Neural progenitor cell (in vitro differentiated cells): ENCODE results near the gene RGS9. TPM values are rescaled to one million over a fixed set of nuclear protein-coding genes. Genes with fewer than 3 reads are reported as not detected.

ENCODE experiments used
- DNase-seq: peaks from one replicate; pipeline ENCODE4 v3.0.0-alpha.2; 2016; ENCODE audit warnings: low spot score
- H2AFZ ChIP-seq: fragments of 200-600 bp; sonication (generic); replicated peaks from 2 replicates; pipeline ENCODE4 v1.6.1; 2016; ENCODE audit warnings: antibody characterized with exemption
- H3F3A ChIP-seq: fragments of 200-600 bp; sonication (generic); 2 replicates; pipeline ENCODE4 v1.6.1; 2016; ENCODE audit warnings: antibody characterized with exemption, low read depth
- H3K27ac ChIP-seq: fragments of 200-600 bp; sonication (generic); 2 replicates; pipeline ENCODE4 v1.5.1; 2016; ENCODE audit warnings: mild to moderate bottlenecking
- H3K27me3 ChIP-seq: fragments of 200-600 bp; sonication (generic); 2 replicates; pipeline ENCODE4 v1.6.1; 2016; ENCODE audit warnings: mild to moderate bottlenecking, moderate library complexity
- H3K36me3 ChIP-seq: fragments of 200-600 bp; sonication (generic); 2 replicates; pipeline ENCODE4 v1.5.1; 2016
- H3K4me1 ChIP-seq: fragments of 200-600 bp; sonication (generic); 2 replicates; pipeline ENCODE4 v1.6.1; 2016; ENCODE audit warnings: mixed run types
- H3K4me2 ChIP-seq: fragments of 200-600 bp; sonication (generic); 2 replicates; pipeline ENCODE4 v1.6.1; 2016
- H3K4me3 ChIP-seq: fragments of 200-600 bp; sonication (generic); 2 replicates; pipeline ENCODE4 v1.5.1; 2016
- H3K79me2 ChIP-seq: fragments of 200-600 bp; sonication (generic); 2 replicates; pipeline ENCODE4 v1.6.1; 2016; ENCODE audit warnings: low read depth
- H3K9ac ChIP-seq: fragments of 200-600 bp; sonication (generic); 2 replicates; pipeline ENCODE4 v1.6.1; 2016
- H3K9me3 ChIP-seq: fragments of 200-600 bp; sonication (generic); 2 replicates; pipeline ENCODE4 v1.5.1; 2016; ENCODE audit warnings: low read depth
- H4K20me1 ChIP-seq: fragments of 200-600 bp; sonication (generic); 2 replicates; pipeline ENCODE4 v1.6.1; 2016; ENCODE audit warnings: low read depth
- H3K27ac Mint-ChIP-seq: 3 replicates; pipeline ENCODE4 v1.8.0; 2021; ENCODE audit warnings: mixed read lengths
- H3K27me3 Mint-ChIP-seq: 2 replicates; pipeline ENCODE4 v1.8.0; 2022; ENCODE audit warnings: low read depth, mild to moderate bottlenecking, inconsistent platforms, moderate library complexity, mixed read lengths; ENCODE audit not compliant: insufficient read depth
- H3K36me3 Mint-ChIP-seq: 3 replicates; pipeline ENCODE4 v1.8.0; 2021; ENCODE audit warnings: mixed read lengths
- H3K4me1 Mint-ChIP-seq: 3 replicates; pipeline ENCODE4 v1.8.0; 2021; ENCODE audit warnings: mixed read lengths
- H3K4me3 Mint-ChIP-seq: 3 replicates; pipeline ENCODE4 v1.8.0; 2021; ENCODE audit warnings: mild to moderate bottlenecking, moderate library complexity, mixed read lengths
- H3K9me3 Mint-ChIP-seq: 3 replicates; pipeline ENCODE4 v1.8.0; 2020; ENCODE audit warnings: mixed read lengths
- CTCF ChIP-seq: fragments of 200-600 bp; sonication (generic); IDR thresholded peaks from 2 replicates; pipeline ENCODE4 v1.5.1; 2017; ENCODE audit warnings: antibody characterized with exemption, mild to moderate bottlenecking
- EZH2 ChIP-seq: fragments of 200-600 bp; sonication (generic); IDR thresholded peaks from 2 replicates; pipeline ENCODE4 v1.6.1; 2017; ENCODE audit warnings: antibody characterized with exemption, mild to moderate bottlenecking, moderate library complexity
- EZH2phosphoT487 ChIP-seq: fragments of 200-600 bp; sonication (generic); IDR thresholded peaks from 2 replicates; pipeline ENCODE4 v1.6.1; 2017; ENCODE audit warnings: antibody characterized with exemption
- total RNA-seq: library from RNA; depleted of rRNA; stranded (reverse); fragments of >200 nt; gene quantifications from 2 replicates; pipeline ENCODE4 v1.2.3, GENCODE V29; 2015; ENCODE audit warnings: low replicate concordance

The RGS9 gene
- total RNA-seq, 1 donor from 2014 or later = 7.9 TPM

GRCh38 chr17:65229621-65229995, 92.4 kb downstream of the RGS9 start:
- H3K36me3 ChIP-seq = no peaks in the 10 kb centered on the region
- peaks cover 57% of the 10 kb centered on the region for H3K4me1 Mint-ChIP-seq
- no peak overlapping the region for H3K27ac ChIP-seq
- H3F3A ChIP-seq = no peaks in the 10 kb centered on the region
- H3K4me1 ChIP-seq = no peaks in the 10 kb centered on the region
- H2AFZ ChIP-seq = no peak overlapping the region
- no peaks in the 10 kb centered on the region for H3K79me2 ChIP-seq
- no peaks in the 10 kb centered on the region for H3K27me3 ChIP-seq
- no peak for TF ChIP-seq EZH2
- no peak for TF ChIP-seq EZH2phosphoT487
- no peak for TF ChIP-seq CTCF
- H4K20me1 ChIP-seq = no peaks in the 10 kb centered on the region
- H3K9me3 ChIP-seq = no peaks in the 10 kb centered on the region
- no peak overlapping the region for H3K4me3 Mint-ChIP-seq
- no peaks in the 10 kb centered on the region for H3K9me3 Mint-ChIP-seq
- H3K4me2 ChIP-seq = no peak overlapping the region
- H3K27me3 Mint-ChIP-seq = peaks cover 16% of the 10 kb centered on the region
- no peak for DNase-seq
- no peak overlapping the region for H3K9ac ChIP-seq
- no peak overlapping the region for H3K27ac Mint-ChIP-seq
- H3K36me3 Mint-ChIP-seq = no peaks in the 10 kb centered on the region
- no peak overlapping the region for H3K4me3 ChIP-seq

- H3K9ac ChIP-seq = no peak overlapping the region
- Mint-ChIP-seq H3K27ac (no peak overlapping the region), H3K36me3 (no peaks in the 10 kb centered on the region), H3K27me3 (peaks cover 16% of the 10 kb centered on the region), H3K4me3 (peak overlapping the region; percentile 10), H3K4me1 (peaks cover 57% of the 10 kb centered on the region), H3K9me3 (peaks cover 4% of the 10 kb centered on the region)
- no peaks in the 10 kb centered on the region for H3K9me3 ChIP-seq
- H3K27me3 ChIP-seq = no peaks in the 10 kb centered on the region
- no peak overlapping the region for H3K4me2 ChIP-seq
- no peak overlapping the region for H3K27ac ChIP-seq
- no peaks in the 10 kb centered on the region for H3K4me1 ChIP-seq
- no peaks in the 10 kb centered on the region for H3K36me3 ChIP-seq
- TF ChIP-seq EZH2 = no peak
- TF ChIP-seq EZH2phosphoT487 = no peak
- no peak for TF ChIP-seq CTCF
- no peaks in the 10 kb centered on the region for H4K20me1 ChIP-seq
- H3K4me3 ChIP-seq = no peak overlapping the region
- no peaks in the 10 kb centered on the region for H3K79me2 ChIP-seq
- DNase-seq = no peak
- no peaks in the 10 kb centered on the region for H3F3A ChIP-seq
- no peak overlapping the region for H2AFZ ChIP-seq
Measured at GRCh38 chr17:65230040-65230439, 92.9 kb downstream of the RGS9 start.

- peaks cover 10% of the 10 kb centered on the region for H3K9me3 Mint-ChIP-seq
- no peak for DNase-seq
- Histone ChIP-seq H3K4me1 (no peaks in the 10 kb centered on the region), H4K20me1 (no peaks in the 10 kb centered on the region), H3K27ac (no peak overlapping the region), H3K79me2 (no peaks in the 10 kb centered on the region), H3K9me3 (no peaks in the 10 kb centered on the region), H2AFZ (no peak overlapping the region), H3K36me3 (no peaks in the 10 kb centered on the region), H3K4me2 (no peak overlapping the region), H3K9ac (no peak overlapping the region), H3K4me3 (no peak overlapping the region), H3F3A (no peaks in the 10 kb centered on the region), H3K27me3 (no peaks in the 10 kb centered on the region)
- peaks cover 49% of the 10 kb centered on the region for H3K4me1 Mint-ChIP-seq
- H3K36me3 Mint-ChIP-seq = no peaks in the 10 kb centered on the region
- H3K27me3 Mint-ChIP-seq = peaks cover 16% of the 10 kb centered on the region
- H3K27ac Mint-ChIP-seq = peak overlapping the region; percentile 17
- TF ChIP-seq EZH2 (no peak), CTCF (no peak), EZH2phosphoT487 (no peak)
- H3K4me3 Mint-ChIP-seq = no peak overlapping the region
Measured at GRCh38 chr17:65231086-65231485, 93.9 kb downstream of the RGS9 start.
